AG04450 (cell line): ENCODE data around the gene IL26. TPM values are rescaled to one million over a fixed set of nuclear protein-coding genes. Genes with fewer than 3 reads are reported as not detected.
A peak's percentile ranks its signal among the peaks of the same experiment; 100 is the strongest.

Experiments
- CTCF ChIA-PET: fragments of 300-600, 350-600 bp; formaldehyde crosslinking; extraction: SDS; loops from one replicate; lab custom pipeline; 2022; ENCODE audit warnings: antibody characterized with exemption, inconsistent platforms; lab: Charles Lee
- POLR2A ChIA-PET: fragments of 350-600 bp; formaldehyde crosslinking; extraction: SDS; loops from one replicate; lab custom pipeline; 2021; ENCODE audit warnings: antibody characterized with exemption, inconsistent platforms; lab: Yijun Ruan, JAX
- DNase-seq: peaks from one replicate; pipeline ENCODE4 v3.0.0-alpha.2; 2011; ENCODE audit warnings: low read depth, low spot score
- H3K27ac ChIP-seq: one replicate; pipeline ENCODE4 v1.5.1; 2012; ENCODE audit warnings: low read depth, low read length, control low read depth
- H3K27me3 ChIP-seq: one replicate; pipeline ENCODE4 v1.6.0; 2012; ENCODE audit warnings: low read length; ENCODE audit not compliant: control insufficient read depth, insufficient read depth
- H3K4me3 ChIP-seq: 2 replicates; pipeline ENCODE4 v1.5.1; 2011; ENCODE audit warnings: mild to moderate bottlenecking, low read depth, low read length, control low read depth
- H3K9me3 ChIP-seq: 2 replicates; pipeline ENCODE4 v1.5.1; 2012; ENCODE audit warnings: low read length; ENCODE audit not compliant: control insufficient read depth, insufficient read depth
- CTCF ChIP-seq: IDR thresholded peaks from 2 replicates; pipeline ENCODE4 v1.5.1; 2011; ENCODE audit warnings: low read depth, low read length, control low read depth, inconsistent platforms
- polyA plus RNA-seq: library from polyadenylated mRNA; depleted of rRNA; stranded (reverse); fragments of >200 nt; gene quantifications from 2 replicates; pipeline ENCODE4 v1.2.3, GENCODE V29; 2011

IL26 gene
- polyA plus RNA-seq, 1 experiment: not detected

GRCh38 chr12:68242777-68243176 lies 17.2 kb upstream of the IL26 start:
- no peak for DNase-seq
- ChIA-PET CTCF (interaction anchor here (3.5 kb wide), 1 partner anchor 20 kb away, joined by 16 read pairs; no protein-coding TSS in a partner anchor), POLR2A (no interaction called here)
- no peak overlapping the region for H3K27ac ChIP-seq
- TF ChIP-seq CTCF: no peak
- no peak overlapping the region for H3K4me3 ChIP-seq
- H3K9me3 ChIP-seq: no peaks in the 10 kb centered on the region
- H3K27me3 ChIP-seq: no peaks in the 10 kb centered on the region

- TF ChIP-seq CTCF: no peak
- Histone ChIP-seq H3K27me3 (no peaks in the 10 kb centered on the region), H3K9me3 (no peaks in the 10 kb centered on the region), H3K4me3 (peak overlapping the region; percentile 5; the same call in 1 of the 2 replicates), H3K27ac (no peak overlapping the region)
- no peak for DNase-seq
- ChIA-PET CTCF (interaction anchor here (0.8 to 3.5 kb wide), 3 partner anchors 9 to 76 kb away, joined by 3 to 16 read pairs (median 6); no protein-coding TSS in a partner anchor), POLR2A (no interaction called here)
Observed at GRCh38 chr12:68240975-68241374, 15.4 kb upstream of the IL26 start.

GRCh38 chr12:68240079-68240478 lies 14.5 kb upstream of the IL26 start:
- TF ChIP-seq CTCF: no peak
- H3K27me3 ChIP-seq: no peaks in the 10 kb centered on the region
- CTCF ChIA-PET: interaction anchor here (3.5 kb wide), 1 partner anchor 17 kb away, joined by 16 read pairs; no protein-coding TSS in a partner anchor
- no peak overlapping the region for H3K4me3 ChIP-seq
- POLR2A ChIA-PET: no interaction called here
- H3K9me3 ChIP-seq: no peaks in the 10 kb centered on the region
- no peak for DNase-seq
- H3K27ac ChIP-seq: no peak overlapping the region

- TF ChIP-seq CTCF: no peak
- ChIA-PET CTCF (interaction anchor here (1.3 to 3.5 kb wide), 2 partner anchors 16 to 17 kb away, joined by 9 to 16 read pairs; no protein-coding TSS in a partner anchor), POLR2A (no interaction called here)
- Histone ChIP-seq H3K27ac (no peak overlapping the region), H3K9me3 (no peaks in the 10 kb centered on the region), H3K4me3 (no peak overlapping the region), H3K27me3 (no peaks in the 10 kb centered on the region)
- DNase-seq: no peak
Observed at GRCh38 chr12:68239309-68239982, 13.8 kb upstream of the IL26 start.

GRCh38 chr12:68237619-68238018 lies 12.0 kb upstream of the IL26 start:
- Histone ChIP-seq H3K4me3 (no peak overlapping the region), H3K27me3 (peaks cover 4% of the 10 kb centered on the region), H3K27ac (no peak overlapping the region), H3K9me3 (no peaks in the 10 kb centered on the region)
- no peak for DNase-seq
- ChIA-PET POLR2A (no interaction called here), CTCF (interaction anchor here (1.5 to 2.8 kb wide), 2 partner anchors 15 to 79 kb away, joined by 9 to 11 read pairs; no protein-coding TSS in a partner anchor)
- TF ChIP-seq CTCF: no peak
